Activated CD4-positive, alpha-beta memory T cell treated with anti-CD3 and anti-CD28 coated beads for 36 hours (primary cell): ENCODE measurements around the gene ZNF212. TPM values are rescaled to one million over a fixed set of nuclear protein-coding genes. Genes with fewer than 3 reads are reported as not detected.

Experiments used
- CTCF ChIA-PET: fragments of 350-600 bp; sonication (Branson Sonifier 250); formaldehyde crosslinking; loops from one replicate; lab custom pipeline; 2021; ENCODE audit warnings: antibody characterized with exemption, inconsistent platforms; lab: Charles Lee
- POLR2A ChIA-PET: fragments of 350-600 bp; sonication (Branson Sonifier 250); formaldehyde crosslinking; loops from one replicate; lab custom pipeline; 2021; ENCODE audit warnings: antibody characterized with exemption; lab: Charles Lee
- DNase-seq: peaks from one replicate; pipeline ENCODE4 v3.0.0-alpha.2; 2020
- H3K27ac Mint-ChIP-seq: one replicate; pipeline ENCODE4 v1.8.0; 2021; ENCODE audit warnings: mixed read lengths
- H3K27me3 Mint-ChIP-seq: one replicate; pipeline ENCODE4 v1.8.0; 2021; ENCODE audit warnings: mixed read lengths
- H3K36me3 Mint-ChIP-seq: one replicate; pipeline ENCODE4 v1.8.0; 2021; ENCODE audit warnings: mixed read lengths
- H3K4me1 Mint-ChIP-seq: one replicate; pipeline ENCODE4 v1.8.0; 2021; ENCODE audit warnings: low read depth, mixed read lengths
- H3K4me3 Mint-ChIP-seq: one replicate; pipeline ENCODE4 v1.8.0; 2021; ENCODE audit warnings: mild to moderate bottlenecking, mixed read lengths
- H3K9me3 Mint-ChIP-seq: one replicate; pipeline ENCODE4 v1.8.0; 2021; ENCODE audit warnings: mixed read lengths
- intact Hi-C: fragments of 100-400 bp; cut with micrococcal nuclease; formaldehyde crosslinking; loops from one replicate; pipeline ENCODE4 v1.15.1; 2023
- total RNA-seq, 2 experiments: library from RNA; stranded (reverse); gene quantifications; one replicate each; pipeline ENCODE4 v1.2.3, GENCODE V29; 2021

ZNF212 gene
- total RNA-seq, 2 experiments from 2014 or later, result 21.5 to 21.9 TPM

DNA sequence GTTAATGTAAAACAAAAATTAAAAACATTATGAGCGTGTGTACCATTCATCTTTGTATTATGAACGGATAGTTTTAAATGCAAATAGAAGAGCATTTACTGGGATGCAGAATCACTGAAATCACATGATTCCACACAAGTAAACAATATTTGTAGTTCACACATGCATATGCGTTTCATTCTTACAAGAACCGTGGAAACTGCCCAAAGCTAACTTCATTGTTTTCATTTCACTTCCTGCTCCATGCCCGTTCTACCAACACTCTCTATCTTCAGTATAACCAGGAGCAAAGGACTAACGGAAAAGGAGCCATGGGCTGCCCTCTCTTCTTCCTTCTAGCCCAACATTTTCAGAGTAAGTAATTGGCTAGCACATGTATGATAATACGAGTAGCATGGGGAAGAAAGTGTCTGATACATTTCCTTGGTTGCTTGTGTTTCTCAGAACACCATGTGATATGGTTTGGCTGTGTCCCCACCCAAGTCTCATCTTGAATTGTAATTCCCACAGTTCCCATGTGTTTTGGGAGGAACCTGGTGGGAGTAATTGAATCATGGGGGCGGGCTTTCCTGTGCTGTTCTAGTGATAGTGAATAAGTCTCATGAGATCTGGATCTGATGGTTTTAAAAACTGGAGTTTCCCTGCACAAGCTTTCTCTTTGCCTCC, 61.3 kb downstream of the ZNF212 start:
- peaks cover 6% of the 10 kb centered on the region for H3K9me3 Mint-ChIP-seq
- H3K4me3 Mint-ChIP-seq, result no peak overlapping the region
- no peaks in the 10 kb centered on the region for H3K36me3 Mint-ChIP-seq
- intact Hi-C loops, result no loop called here
- no peaks in the 10 kb centered on the region for H3K27me3 Mint-ChIP-seq
- H3K27ac Mint-ChIP-seq, result no peak overlapping the region
- POLR2A ChIA-PET, result no interaction called here
- CTCF ChIA-PET, result interaction anchor here (0.9 to 1.1 kb wide), 2 partner anchors 9 kb away, joined by 3 to 4 read pairs; no protein-coding TSS in a partner anchor
- DNase-seq, result no peak
- H3K4me1 Mint-ChIP-seq, result peaks cover 16% of the 10 kb centered on the region

DNA sequence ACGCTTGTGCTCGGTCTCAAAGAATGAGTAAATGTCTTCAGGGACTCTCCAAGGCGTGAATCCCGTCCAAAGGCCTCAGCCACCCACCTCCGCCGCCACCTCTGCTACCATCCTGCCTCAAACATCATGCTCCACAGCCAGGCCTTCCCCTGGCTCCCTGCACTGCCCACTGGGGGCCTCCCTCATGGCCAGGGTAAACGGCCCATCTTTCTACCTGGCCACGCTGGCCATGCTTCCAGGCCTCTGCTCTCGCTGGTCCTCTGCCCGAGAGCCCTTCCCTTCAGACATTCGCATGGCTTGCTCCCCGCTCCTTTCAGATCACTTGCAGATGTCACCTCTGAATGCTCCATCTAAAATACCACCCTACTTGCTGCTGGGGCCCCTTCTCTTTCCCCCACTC, 62.8 kb downstream of the ZNF212 start:
- CTCF ChIA-PET, result interaction anchor here (1.1 kb wide), 1 partner anchor 8 kb away, joined by 3 read pairs; no protein-coding TSS in a partner anchor
- Mint-ChIP-seq H3K36me3 (peaks cover 1% of the 10 kb centered on the region), H3K4me3 (no peak overlapping the region), H3K27ac (no peak overlapping the region), H3K9me3 (peaks cover 6% of the 10 kb centered on the region), H3K27me3 (no peaks in the 10 kb centered on the region), H3K4me1 (peaks cover 12% of the 10 kb centered on the region)
- POLR2A ChIA-PET, result no interaction called here
- no peak for DNase-seq
- intact Hi-C loops, result no loop called here

DNA sequence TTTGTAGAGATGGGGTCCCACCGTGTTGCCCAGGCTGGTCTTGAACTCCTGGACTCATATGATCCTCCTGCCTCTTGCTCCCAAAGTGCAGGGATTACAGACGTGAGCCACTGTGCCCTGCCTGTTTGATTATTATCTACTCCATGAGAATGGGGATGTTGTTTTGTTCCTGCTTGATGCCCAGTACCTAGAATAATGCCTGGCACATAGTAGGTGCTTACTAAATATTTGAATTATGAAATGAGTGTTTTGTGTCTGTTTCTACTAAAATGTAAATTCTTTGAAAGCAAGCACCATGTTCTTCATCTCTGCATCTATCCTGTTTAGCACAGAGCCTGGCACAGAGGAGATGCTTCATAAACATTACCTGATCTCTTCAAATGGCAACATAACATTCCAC, 63.4 kb downstream of the ZNF212 start:
- Mint-ChIP-seq H3K27me3 (no peaks in the 10 kb centered on the region), H3K36me3 (peaks cover 1% of the 10 kb centered on the region), H3K9me3 (peaks cover 6% of the 10 kb centered on the region), H3K4me1 (peaks cover 6% of the 10 kb centered on the region), H3K27ac (no peak overlapping the region), H3K4me3 (no peak overlapping the region)
- CTCF ChIA-PET, result no interaction called here
- POLR2A ChIA-PET, result no interaction called here
- intact Hi-C loops, result no loop called here
- DNase-seq, result no peak

DNA sequence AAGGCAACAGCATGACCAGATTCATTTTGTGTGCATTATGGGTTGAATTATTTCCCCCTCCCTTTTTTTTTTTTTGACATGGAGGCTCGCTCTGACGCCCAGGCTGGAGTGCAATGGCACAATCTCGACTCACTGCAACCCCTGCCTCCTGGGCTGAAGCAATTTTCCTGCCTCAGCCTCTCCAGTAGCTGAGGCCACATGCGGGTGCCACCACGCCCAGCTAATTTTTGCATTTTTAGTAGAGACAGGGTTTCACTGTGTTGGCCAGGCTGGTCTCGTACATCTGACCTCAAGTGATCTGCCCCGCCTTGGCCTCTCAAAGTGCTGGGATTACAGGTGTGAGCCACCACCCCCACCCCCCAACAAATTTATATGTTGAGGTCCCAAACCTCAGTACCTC, 64.6 kb downstream of the ZNF212 start:
- no peak for DNase-seq
- peaks cover 1% of the 10 kb centered on the region for H3K36me3 Mint-ChIP-seq
- intact Hi-C loops, result no loop called here
- H3K27ac Mint-ChIP-seq, result no peak overlapping the region
- ChIA-PET POLR2A (no interaction called here), CTCF (no interaction called here)
- no peaks in the 10 kb centered on the region for H3K27me3 Mint-ChIP-seq
- no peaks in the 10 kb centered on the region for H3K9me3 Mint-ChIP-seq
- no peak overlapping the region for H3K4me3 Mint-ChIP-seq
- peaks cover 2% of the 10 kb centered on the region for H3K4me1 Mint-ChIP-seq

Other genes starting within 250 kb of the ZNF212 start
- gene PDIA4, start 211.1 kb upstream of the ZNF212 start, total RNA-seq, result 100 to 1,000 TPM; 108 to 112 TPM
- gene ZNF786, start 148.9 kb upstream of the ZNF212 start, total RNA-seq, result 1 to 10 TPM; 4.5 to 6.1 TPM
- under 1 TPM; 0.74 to 0.75 TPM for gene ZNF425, start 113.3 kb upstream of the ZNF212 start, total RNA-seq
- 1 to 10 TPM; 8.4 to 9.4 TPM for gene ZNF398, start 92.2 kb upstream of the ZNF212 start, total RNA-seq
- 10 to 100 TPM; 61.7 to 61.9 TPM for gene ZNF282, start 44.1 kb upstream of the ZNF212 start, total RNA-seq
- gene ZNF783, start 22.5 kb downstream of the ZNF212 start, total RNA-seq, result 10 to 100 TPM; 15.5 to 17.1 TPM
- gene ZNF777, start 221.4 kb downstream of the ZNF212 start, total RNA-seq, result 10 to 100 TPM; 10.1 to 11.4 TPM